ENCODE data around the gene OST4. TPM values are rescaled to one million over a fixed set of nuclear protein-coding genes. Genes with fewer than 3 reads are reported as not detected.

Gene OST4
- polyA plus RNA-seq, 2 of the 4 experiments (the other 2 are of a cell fraction), result 392 to 880 TPM

- TF ChIP-seq, protein P1, sequence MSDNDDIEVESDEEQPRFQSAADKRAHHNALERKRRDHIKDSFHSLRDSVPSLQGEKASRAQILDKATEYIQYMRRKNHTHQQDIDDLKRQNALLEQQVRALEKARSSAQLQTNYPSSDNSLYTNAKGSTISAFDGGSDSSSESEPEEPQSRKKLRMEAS (IDR thresholded peaks at IDR 0.05), result no peak
- TF ChIP-seq RAD21 (conservative IDR thresholded peaks at IDR 0.05 in 1 of 2, IDR thresholded peaks at IDR 0.05 in 1 of 2) (no peak), FOXS1 (CRISPR knock-in tag; IDR thresholded peaks at IDR 0.05) (no peak), MAFK (IDR thresholded peaks at IDR 0.05; ENCODE audit: partially characterized antibody) (no peak), MYC (IDR thresholded peaks at IDR 0.05; ENCODE audit: borderline replicate concordance, low read length) (no peak), NPAS2 (CRISPR knock-in tag; IDR thresholded peaks at IDR 0.05; ENCODE audit: borderline replicate concordance) (no peak), JUN (IDR thresholded peaks at IDR 0.05) (no peak), HES2 (IDR thresholded peaks at IDR 0.05) (no peak), HOXB5 (CRISPR knock-in tag; IDR thresholded peaks at IDR 0.05) (no peak), CBX2 (IDR thresholded peaks at IDR 0.05; ENCODE audit: borderline replicate concordance, low read depth) (no peak)
- TF ChIP-seq, protein P2, sequence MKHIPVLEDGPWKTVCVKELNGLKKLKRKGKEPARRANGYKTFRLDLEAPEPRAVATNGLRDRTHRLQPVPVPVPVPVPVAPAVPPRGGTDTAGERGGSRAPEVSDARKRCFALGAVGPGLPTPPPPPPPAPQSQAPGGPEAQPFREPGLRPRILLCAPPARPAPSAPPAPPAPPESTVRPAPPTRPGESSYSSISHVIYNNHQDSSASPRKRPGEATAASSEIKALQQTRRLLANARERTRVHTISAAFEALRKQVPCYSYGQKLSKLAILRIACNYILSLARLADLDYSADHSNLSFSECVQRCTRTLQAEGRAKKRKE (CRISPR knock-in tag; IDR thresholded peaks at IDR 0.05; ENCODE audit: low read depth), result no peak
- WGBS (ENCODE audit: missing lambda C conversion rate), result 63% methylated on average over 11 of the region's 11 CpGs
- no peak for ATAC-seq
- peak in 1 of 2 experiments; percentile 25 for DNase-seq (ENCODE audit: low read depth in 1 of 2, low spot score in 1 of 2)
- ChIA-PET POLR2A (no interaction called here), CTCF (interaction anchor here (0.7 to 5.3 kb wide), 7 partner anchors 10 to 174 kb away, joined by 3 to 41 read pairs (median 5); partner anchors contain the start of genes DPYSL5 and MAPRE3)
- H3K4me1 ChIP-seq, result peaks cover 20% of the 10 kb centered on the region
- FAIRE-seq, result no peak
- H3K4me2 ChIP-seq, result no peak overlapping the region
- H3K9me3 ChIP-seq, result no peaks in the 10 kb centered on the region
- no peak overlapping the region for H3K4me3 ChIP-seq
- peak overlapping the region in 1 of 2 experiments; percentile 32; a peak in 2 of 6 replicates for H3K27ac ChIP-seq
Observed at GRCh38 chr2:27021253-27022049, 50.0 kb downstream of the OST4 start.

Other genes starting within 250 kb of the OST4 start
- 2.4 and 2.5 TPM in 2 replicates for gene DPYSL5, start 223.5 kb downstream of the OST4 start, polyA plus RNA-seq (2011; rRNA removed)
- 6.8 to 8.3 TPM (median 8.2 TPM) in 3 replicates for gene DPYSL5, start 223.5 kb downstream of the OST4 start, polyA plus RNA-seq (2017; fragmentation: RNase III; extraction: RNeasy Plus Mini Kit Qiagen cat#74134 plus additional on column Dnase treatment)
- gene MAPRE3, start 101.0 kb downstream of the OST4 start, polyA plus RNA-seq (2011; rRNA removed), result 12.0 and 12.1 TPM in 2 replicates
- gene MAPRE3, start 101.0 kb downstream of the OST4 start, polyA plus RNA-seq (2017; fragmentation: RNase III; extraction: RNeasy Plus Mini Kit Qiagen cat#74134 plus additional on column Dnase treatment), result 19.3 to 21.8 TPM (median 21.5 TPM) in 3 replicates
- 74.9 and 106 TPM in 2 replicates for gene TMEM214, start 38.7 kb downstream of the OST4 start, polyA plus RNA-seq (2011; rRNA removed)
- gene TMEM214, start 38.7 kb downstream of the OST4 start, polyA plus RNA-seq (2017; fragmentation: RNase III; extraction: RNeasy Plus Mini Kit Qiagen cat#74134 plus additional on column Dnase treatment), result 48.1 to 57.0 TPM (median 54.3 TPM) in 3 replicates
- 48.3 and 52.7 TPM in 2 replicates for gene AGBL5, start 20.0 kb downstream of the OST4 start, polyA plus RNA-seq (2011; rRNA removed)
- 25.5 to 28.3 TPM (median 26.1 TPM) in 3 replicates for gene AGBL5, start 20.0 kb downstream of the OST4 start, polyA plus RNA-seq (2017; fragmentation: RNase III; extraction: RNeasy Plus Mini Kit Qiagen cat#74134 plus additional on column Dnase treatment)
- 0.13 TPM in 2 replicates for gene EMILIN1, start 7.0 kb upstream of the OST4 start, polyA plus RNA-seq (2011; rRNA removed)
- 0.46 to 0.51 TPM (median 0.49 TPM) in 3 replicates for gene EMILIN1, start 7.0 kb upstream of the OST4 start, polyA plus RNA-seq (2017; fragmentation: RNase III; extraction: RNeasy Plus Mini Kit Qiagen cat#74134 plus additional on column Dnase treatment)
- gene KHK, start 15.1 kb upstream of the OST4 start, polyA plus RNA-seq (2011; rRNA removed), result 4.2 and 4.4 TPM in 2 replicates
- gene KHK, start 15.1 kb upstream of the OST4 start, polyA plus RNA-seq (2017; fragmentation: RNase III; extraction: RNeasy Plus Mini Kit Qiagen cat#74134 plus additional on column Dnase treatment), result 7.6 to 8.5 TPM (median 8.3 TPM) in 3 replicates
- 5.8 and 6.6 TPM in 2 replicates for gene CGREF1, start 47.5 kb upstream of the OST4 start, polyA plus RNA-seq (2011; rRNA removed)
- 4.5 to 5.4 TPM (median 5.1 TPM) in 3 replicates for gene CGREF1, start 47.5 kb upstream of the OST4 start, polyA plus RNA-seq (2017; fragmentation: RNase III; extraction: RNeasy Plus Mini Kit Qiagen cat#74134 plus additional on column Dnase treatment)
- gene ABHD1, start 52.2 kb upstream of the OST4 start, polyA plus RNA-seq (2011; rRNA removed), result 1.9 and 2.4 TPM in 2 replicates
- gene ABHD1, start 52.2 kb upstream of the OST4 start, polyA plus RNA-seq (2017; fragmentation: RNase III; extraction: RNeasy Plus Mini Kit Qiagen cat#74134 plus additional on column Dnase treatment), result 0.96 to 1.0 TPM (median 1.0 TPM) in 3 replicates
- gene PREB, start 63.0 kb upstream of the OST4 start, polyA plus RNA-seq (2011; rRNA removed), result 79.9 and 139 TPM in 2 replicates
- 52.3 to 58.2 TPM (median 54.6 TPM) in 3 replicates for gene PREB, start 63.0 kb upstream of the OST4 start, polyA plus RNA-seq (2017; fragmentation: RNase III; extraction: RNeasy Plus Mini Kit Qiagen cat#74134 plus additional on column Dnase treatment)
- gene PRR30, start 67.8 kb upstream of the OST4 start, polyA plus RNA-seq (2011; rRNA removed), result not detected in 2 replicates
- not detected in 3 replicates for gene PRR30, start 67.8 kb upstream of the OST4 start, polyA plus RNA-seq (2017; fragmentation: RNase III; extraction: RNeasy Plus Mini Kit Qiagen cat#74134 plus additional on column Dnase treatment)
- gene TCF23, start 77.3 kb upstream of the OST4 start, polyA plus RNA-seq (2011; rRNA removed), result not detected in 2 replicates
- not detected in 3 replicates for gene TCF23, start 77.3 kb upstream of the OST4 start, polyA plus RNA-seq (2017; fragmentation: RNase III; extraction: RNeasy Plus Mini Kit Qiagen cat#74134 plus additional on column Dnase treatment)
- 346 and 429 TPM in 2 replicates for gene ATRAID, start 140.4 kb upstream of the OST4 start, polyA plus RNA-seq (2011; rRNA removed)
- 166 to 176 TPM (median 172 TPM) in 3 replicates for gene ATRAID, start 140.4 kb upstream of the OST4 start, polyA plus RNA-seq (2017; fragmentation: RNase III; extraction: RNeasy Plus Mini Kit Qiagen cat#74134 plus additional on column Dnase treatment)
- 86.7 and 104 TPM in 2 replicates for gene SLC5A6, start 140.6 kb upstream of the OST4 start, polyA plus RNA-seq (2011; rRNA removed)
- gene SLC5A6, start 140.6 kb upstream of the OST4 start, polyA plus RNA-seq (2017; fragmentation: RNase III; extraction: RNeasy Plus Mini Kit Qiagen cat#74134 plus additional on column Dnase treatment), result 77.2 to 86.6 TPM (median 82.7 TPM) in 3 replicates
- 50.5 and 61.8 TPM in 2 replicates for gene CAD, start 145.7 kb upstream of the OST4 start, polyA plus RNA-seq (2011; rRNA removed)
- gene CAD, start 145.7 kb upstream of the OST4 start, polyA plus RNA-seq (2017; fragmentation: RNase III; extraction: RNeasy Plus Mini Kit Qiagen cat#74134 plus additional on column Dnase treatment), result 69.3 to 71.2 TPM (median 70.2 TPM) in 3 replicates
- gene SLC30A3, start 191.4 kb upstream of the OST4 start, polyA plus RNA-seq (2011; rRNA removed), result 0.90 and 0.97 TPM in 2 replicates
- gene SLC30A3, start 191.4 kb upstream of the OST4 start, polyA plus RNA-seq (2017; fragmentation: RNase III; extraction: RNeasy Plus Mini Kit Qiagen cat#74134 plus additional on column Dnase treatment), result 1.6 to 1.9 TPM (median 1.7 TPM) in 3 replicates
- 0.12 TPM in 1 of 2 replicates, not detected in the other for gene DNAJC5G, start 203.8 kb upstream of the OST4 start, polyA plus RNA-seq (2011; rRNA removed)
- gene DNAJC5G, start 203.8 kb upstream of the OST4 start, polyA plus RNA-seq (2017; fragmentation: RNase III; extraction: RNeasy Plus Mini Kit Qiagen cat#74134 plus additional on column Dnase treatment), result not detected in 3 replicates
- 0.05 and 0.14 TPM in 2 replicates for gene TRIM54, start 210.8 kb upstream of the OST4 start, polyA plus RNA-seq (2011; rRNA removed)
- gene TRIM54, start 210.8 kb upstream of the OST4 start, polyA plus RNA-seq (2017; fragmentation: RNase III; extraction: RNeasy Plus Mini Kit Qiagen cat#74134 plus additional on column Dnase treatment), result 0.07 to 0.13 TPM (median 0.11 TPM) in 3 replicates
- gene UCN, start 236.8 kb upstream of the OST4 start, polyA plus RNA-seq (2011; rRNA removed), result 1.0 TPM in 2 replicates
- gene UCN, start 236.8 kb upstream of the OST4 start, polyA plus RNA-seq (2017; fragmentation: RNase III; extraction: RNeasy Plus Mini Kit Qiagen cat#74134 plus additional on column Dnase treatment), result 0.76 to 1.3 TPM (median 1.0 TPM) in 3 replicates

Measured in A549 (cell line).